CD14-positive monocyte (primary cell): ENCODE results near the gene PIP4K2C. TPM values are rescaled to one million over a fixed set of nuclear protein-coding genes. Genes with fewer than 3 reads are reported as not detected.

Experiments used
- DNase-seq, 3 donors: peaks; one replicate each; pipeline ENCODE4 v3.0.0-alpha.2; 2011 to 2022
- H2AFZ ChIP-seq: 2 replicates; pipeline ENCODE4 v1.6.0; 2012; ENCODE audit warnings: mild to moderate bottlenecking, low read depth, low read length, inconsistent platforms; ENCODE audit not compliant: insufficient read depth, poor library complexity, severe bottlenecking
- H3K27ac ChIP-seq, 2 donors: 1 replicate in 1 of 2; 2 replicates in 1 of 2; pipeline ENCODE4 v1.5.1; 2012 to 2013; ENCODE audit warnings: low read length in 2 of 2, control low read depth in 1 of 2, inconsistent platforms in 1 of 2, low read depth in 1 of 2, mild to moderate bottlenecking in 1 of 2
- H3K27me3 ChIP-seq, 2 donors: one replicate each; pipeline versions ENCODE4 v1.6.0 to v1.6.1; 2011 to 2013; ENCODE audit warnings: low read length in 2 of 2; ENCODE audit not compliant: control insufficient read depth in 2 of 2, insufficient read depth in 2 of 2
- H3K36me3 ChIP-seq, 2 donors: replicated peaks in 1 of 2; 1 replicate in 1 of 2; 2 replicates in 1 of 2; pipeline versions ENCODE4 v1.5.1 to v1.6.1; 2012 to 2013; ENCODE audit warnings: low read length in 2 of 2, control low read depth in 1 of 2, inconsistent platforms in 1 of 2, mild to moderate bottlenecking in 1 of 2; ENCODE audit not compliant: insufficient read depth in 2 of 2, control insufficient read depth in 1 of 2
- H3K4me1 ChIP-seq, 2 donors: 1 replicate in 1 of 2; 2 replicates in 1 of 2; pipeline versions ENCODE4 v1.5.1 to v1.6.1; 2012 to 2013; ENCODE audit warnings: low read length in 2 of 2, control low read depth in 1 of 2, inconsistent platforms in 1 of 2, mild to moderate bottlenecking in 1 of 2, moderate library complexity in 1 of 2; ENCODE audit not compliant: insufficient read depth in 2 of 2, control insufficient read depth in 1 of 2
- H3K4me2 ChIP-seq: replicated peaks from 2 replicates; pipeline ENCODE3; 2012; ENCODE audit warnings: low read length, moderate library complexity, mild to moderate bottlenecking; ENCODE audit not compliant: poor library complexity, severe bottlenecking; ENCODE audit errors: extremely low read depth
- H3K4me3 ChIP-seq, 3 experiments: fragments of 200-600 bp in 1 of 3; sonication (generic) in 1 of 3; replicated peaks in 1 of 3; 1 replicate in 2 of 3; 2 replicates in 1 of 3; pipeline ENCODE4 v1.5.1; 2011 to 2013; ENCODE audit warnings: low read length in 3 of 3, mild to moderate bottlenecking in 3 of 3, control low read depth in 2 of 3, low read depth in 2 of 3, inconsistent platforms in 1 of 3, moderate library complexity in 1 of 3
- H3K79me2 ChIP-seq: 2 replicates; pipeline ENCODE4 v1.6.0; 2012; ENCODE audit warnings: mild to moderate bottlenecking, control low read depth, inconsistent platforms, low read length, moderate library complexity; ENCODE audit not compliant: insufficient read depth
- H3K9ac ChIP-seq: 2 replicates; pipeline ENCODE4 v1.6.0; 2017; ENCODE audit warnings: low read length, mild to moderate bottlenecking; ENCODE audit not compliant: insufficient read depth, poor library complexity, severe bottlenecking
- H3K9me3 ChIP-seq, 2 donors: replicated peaks in 1 of 2; 1 replicate in 1 of 2; 2 replicates in 1 of 2; pipeline versions ENCODE4 v1.5.1 to v1.6.1; 2012 to 2013; ENCODE audit warnings: low read length in 2 of 2, control low read depth in 1 of 2; ENCODE audit not compliant: control insufficient read depth in 1 of 2, insufficient read depth in 1 of 2
- H4K20me1 ChIP-seq: 2 replicates; pipeline ENCODE4 v1.6.0; 2012; ENCODE audit warnings: mild to moderate bottlenecking, low read length, control low read depth, moderate library complexity; ENCODE audit not compliant: insufficient read depth
- H3K27ac Mint-ChIP-seq, 7 donors: one replicate each; pipeline ENCODE4 v1.8.0; 2020; ENCODE audit warnings: mild to moderate bottlenecking in 7 of 7, mixed read lengths in 7 of 7, moderate library complexity in 6 of 7, inconsistent platforms in 2 of 7
- H3K27me3 Mint-ChIP-seq, 3 donors: one replicate each; pipeline ENCODE4 v1.8.0; 2021 to 2022; ENCODE audit warnings: low read depth in 3 of 3, mild to moderate bottlenecking in 3 of 3, mixed read lengths in 3 of 3, moderate library complexity in 3 of 3, inconsistent platforms in 1 of 3
- H3K36me3 Mint-ChIP-seq, 2 donors: one replicate each; pipeline ENCODE4 v1.8.0; 2020; ENCODE audit warnings: mixed read lengths in 2 of 2, inconsistent platforms in 1 of 2, mild to moderate bottlenecking in 1 of 2
- H3K4me1 Mint-ChIP-seq: one replicate; pipeline ENCODE4 v1.8.0; 2020; ENCODE audit warnings: mild to moderate bottlenecking, mixed read lengths
- H3K4me3 Mint-ChIP-seq, 2 donors: one replicate each; pipeline ENCODE4 v1.8.0; 2020; ENCODE audit warnings: mild to moderate bottlenecking in 2 of 2, mixed read lengths in 2 of 2, moderate library complexity in 1 of 2
- H3K9me3 Mint-ChIP-seq, 7 donors: one replicate each; pipeline ENCODE4 v1.8.0; 2020 to 2022; ENCODE audit warnings: mixed read lengths in 7 of 7, mild to moderate bottlenecking in 6 of 7, moderate library complexity in 6 of 7, inconsistent platforms in 2 of 7
- WGBS: methylation state at CpG from one replicate; pipeline ENCODE4 v1.1.5; 2013; ENCODE audit warnings: missing lambda C conversion rate; ENCODE audit not compliant: insufficient coverage; 5-methylcytosine and 5-hydroxymethylcytosine counted together
- intact Hi-C, 2 donors: fragments of 100-400 bp; cut with micrococcal nuclease; formaldehyde crosslinking; loops; one replicate each; pipeline versions ENCODE4 v1.15.0 to v1.15.1; 2023
- polyA plus RNA-seq, 3 donors: library from polyadenylated mRNA; depleted of rRNA in 1 of 3; unstranded in 2 of 3; stranded (reverse) in 1 of 3; fragments of 300-500 nt in 2 of 3; fragments of >200 nt in 1 of 3; fragmentation: Illumina TruSeq in 2 of 3; gene quantifications; 1 replicate in 2 of 3; 2 replicates in 1 of 3; pipeline ENCODE4 v1.2.3, GENCODE V29; 2012 to 2021
- TF ChIP-seq, protein P1 (sequence below): fragments of 200-600 bp; IDR thresholded peaks from one replicate; pipeline ENCODE4 v1.8.0; 2022; ENCODE audit warnings: antibody characterized with exemption, mild to moderate bottlenecking

PIP4K2C gene
- polyA plus RNA-seq, 3 donors, result 12.3 to 18.6 (median 16.9) TPM

DNA sequence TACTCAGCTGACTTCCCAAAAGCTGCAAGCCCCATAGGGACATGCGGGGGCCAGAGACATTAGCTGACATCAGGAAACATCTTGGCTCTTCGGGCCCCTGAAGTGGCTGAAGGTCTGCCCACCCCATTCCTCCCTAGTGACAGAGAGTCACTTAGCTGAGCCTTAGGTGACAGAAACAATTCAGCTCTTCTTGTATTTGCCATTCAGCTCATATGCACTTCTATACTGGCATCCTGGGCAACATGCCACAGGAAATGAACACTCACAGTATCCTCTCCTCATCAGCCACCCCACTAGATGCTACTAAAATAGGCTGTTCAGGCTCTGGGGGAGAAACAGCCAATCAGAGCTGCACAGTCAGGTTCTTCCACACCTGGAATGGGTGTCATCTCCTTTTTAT, 47.4 kb upstream of the PIP4K2C start:
- DNase-seq, result no peak
- no peak overlapping the region for H3K27ac ChIP-seq
- H3K9ac ChIP-seq, result no peak overlapping the region
- peaks cover 4 to 5% of the 10 kb centered on the region in 2 donors for H3K27me3 ChIP-seq
- Mint-ChIP-seq H3K9me3 (no peaks in the 10 kb centered on the region), H3K4me3 (no peak overlapping the region), H3K27ac (peak overlapping the region in 1 of 7 donors; percentile 23), H3K27me3 (peaks cover 3 to 4% (median 3%) of the 10 kb centered on the region in 3 donors), H3K36me3 (peaks cover 42 to 46% of the 10 kb centered on the region in 2 donors), H3K4me1 (peaks cover 36% of the 10 kb centered on the region)
- intact Hi-C loops, result loop anchor here (10.0 kb wide), 2 partner anchors 69 to 211 kb away; partner anchors contain the start of genes ARHGAP9 (in 1 of the 2), CDK4 (in 1 of the 2) and MARCHF9 (in 1 of the 2)
- H3K4me2 ChIP-seq, result no peak overlapping the region
- TF ChIP-seq, protein P1, sequence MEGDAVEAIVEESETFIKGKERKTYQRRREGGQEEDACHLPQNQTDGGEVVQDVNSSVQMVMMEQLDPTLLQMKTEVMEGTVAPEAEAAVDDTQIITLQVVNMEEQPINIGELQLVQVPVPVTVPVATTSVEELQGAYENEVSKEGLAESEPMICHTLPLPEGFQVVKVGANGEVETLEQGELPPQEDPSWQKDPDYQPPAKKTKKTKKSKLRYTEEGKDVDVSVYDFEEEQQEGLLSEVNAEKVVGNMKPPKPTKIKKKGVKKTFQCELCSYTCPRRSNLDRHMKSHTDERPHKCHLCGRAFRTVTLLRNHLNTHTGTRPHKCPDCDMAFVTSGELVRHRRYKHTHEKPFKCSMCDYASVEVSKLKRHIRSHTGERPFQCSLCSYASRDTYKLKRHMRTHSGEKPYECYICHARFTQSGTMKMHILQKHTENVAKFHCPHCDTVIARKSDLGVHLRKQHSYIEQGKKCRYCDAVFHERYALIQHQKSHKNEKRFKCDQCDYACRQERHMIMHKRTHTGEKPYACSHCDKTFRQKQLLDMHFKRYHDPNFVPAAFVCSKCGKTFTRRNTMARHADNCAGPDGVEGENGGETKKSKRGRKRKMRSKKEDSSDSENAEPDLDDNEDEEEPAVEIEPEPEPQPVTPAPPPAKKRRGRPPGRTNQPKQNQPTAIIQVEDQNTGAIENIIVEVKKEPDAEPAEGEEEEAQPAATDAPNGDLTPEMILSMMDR, result no peak
- peaks cover 27% of the 10 kb centered on the region for H3K79me2 ChIP-seq
- no peak overlapping the region for H3K4me3 ChIP-seq
- H3K36me3 ChIP-seq, result peaks cover 18 to 51% of the 10 kb centered on the region in 2 donors
- H4K20me1 ChIP-seq, result peaks cover 19% of the 10 kb centered on the region
- no peak overlapping the region for H2AFZ ChIP-seq
- WGBS, result 12% methylated on average over 2 of the region's 2 CpGs
- H3K4me1 ChIP-seq, result peaks cover 14 to 31% of the 10 kb centered on the region in 2 donors
- no peaks in the 10 kb centered on the region for H3K9me3 ChIP-seq

DNA sequence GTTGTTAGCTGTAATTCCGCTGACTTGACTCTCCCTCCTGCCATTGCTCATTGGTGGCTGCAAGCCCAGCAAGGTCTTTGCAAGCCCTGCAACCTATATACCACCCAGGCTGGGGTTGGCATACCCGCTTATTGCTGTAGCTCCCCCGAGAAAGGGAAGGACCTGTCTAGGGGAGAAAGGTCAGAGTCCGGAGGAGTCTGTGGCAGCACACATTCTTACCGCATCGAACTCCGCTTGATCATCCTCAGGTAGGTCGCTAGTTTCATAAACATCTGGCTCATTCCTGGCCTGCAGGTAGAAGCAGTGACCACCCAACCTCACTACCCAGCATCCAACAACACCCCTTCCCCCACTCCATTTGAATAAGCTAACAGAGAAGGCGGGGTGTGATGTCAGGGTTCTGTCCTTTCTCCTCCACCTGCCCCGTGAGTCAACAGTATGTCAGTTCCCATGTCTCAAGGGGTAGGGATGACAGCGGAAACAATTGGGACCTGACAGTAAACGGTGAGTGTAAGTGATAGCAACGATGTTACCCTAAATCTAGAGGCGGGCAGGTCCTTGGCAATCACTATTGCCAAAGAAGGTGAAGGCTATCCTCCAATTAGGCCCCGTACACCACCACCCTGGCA, 45.1 kb upstream of the PIP4K2C start:
- H3K4me3 Mint-ChIP-seq, result peak overlapping the region; percentile 99 to 100
- peaks cover 27% of the 10 kb centered on the region for H3K79me2 ChIP-seq
- peak overlapping the region in 6 of 7 donors; percentile 66 to 96 (median 90) for H3K27ac Mint-ChIP-seq
- 93% methylated on average over 7 of the region's 15 CpGs for WGBS
- H3K36me3 Mint-ChIP-seq, result peaks cover 30 to 31% of the 10 kb centered on the region in 2 donors
- H3K4me2 ChIP-seq, result peak overlapping the region; percentile 94
- peak overlapping the region in 1 of 2 donors; percentile 82 for H3K27ac ChIP-seq
- H3K27me3 Mint-ChIP-seq, result peaks cover 24 to 27% (median 26%) of the 10 kb centered on the region in 3 donors
- H3K36me3 ChIP-seq, result peaks cover 7 to 28% of the 10 kb centered on the region in 2 donors
- TF ChIP-seq, protein P1, result no peak
- intact Hi-C loops, result loop anchor here (5.0 to 10.0 kb wide), 3 partner anchors 69 to 209 kb away; partner anchors contain the start of genes ARHGAP9 (in 2 of the 2), CDK4 (in 1 of the 2) and MARCHF9 (in 1 of the 2)
- peaks cover 24 to 27% of the 10 kb centered on the region in 2 donors for H3K27me3 ChIP-seq
- H3K9me3 Mint-ChIP-seq, result peaks cover 0 to 10% (median 2%) of the 10 kb centered on the region in 7 donors
- no peak for DNase-seq
- no peaks in the 10 kb centered on the region for H3K9me3 ChIP-seq
- H3K9ac ChIP-seq, result peak overlapping the region; percentile 93
- peaks cover 18 to 42% of the 10 kb centered on the region in 2 donors for H3K4me1 ChIP-seq
- H3K4me1 Mint-ChIP-seq, result peaks cover 50% of the 10 kb centered on the region
- peak overlapping the region; percentile 73 to 96 (median 94) for H3K4me3 ChIP-seq
- H2AFZ ChIP-seq, result peak overlapping the region; percentile 98
- H4K20me1 ChIP-seq, result peaks cover 5% of the 10 kb centered on the region
